ENCODE data around the gene KSR1.

The KSR1 gene

GRCh38 chr17:27548369-27548768, 92.1 kb downstream of the KSR1 start:
- no peak for TF ChIP-seq CTCF (IDR thresholded peaks at IDR 0.05; ENCODE audit: control insufficient read depth, extremely low read depth, insufficient read depth)
- H3K4me3 ChIP-seq (ENCODE audit: low read depth, low read length), result no peak overlapping the region
- no peak for DNase-seq (ENCODE audit: low read depth)

GRCh38 chr17:27549251-27549893, 93.1 kb downstream of the KSR1 start:
- TF ChIP-seq CTCF (IDR thresholded peaks at IDR 0.05; ENCODE audit: control insufficient read depth, extremely low read depth, insufficient read depth), result no peak
- no peak for DNase-seq (ENCODE audit: low read depth)
- no peak overlapping the region for H3K4me3 ChIP-seq (ENCODE audit: low read depth, low read length)

- H3K4me3 ChIP-seq (ENCODE audit: low read depth, low read length), result no peak overlapping the region
- no peak for TF ChIP-seq CTCF (IDR thresholded peaks at IDR 0.05; ENCODE audit: control insufficient read depth, extremely low read depth, insufficient read depth)
- no peak for DNase-seq (ENCODE audit: low read depth)
Measured at GRCh38 chr17:27550291-27550930, 94.2 kb downstream of the KSR1 start.

- DNase-seq (ENCODE audit: low read depth), result no peak
- H3K4me3 ChIP-seq (ENCODE audit: low read depth, low read length), result no peak overlapping the region
- no peak for TF ChIP-seq CTCF (IDR thresholded peaks at IDR 0.05; ENCODE audit: control insufficient read depth, extremely low read depth, insufficient read depth)
Measured at GRCh38 chr17:27550974-27551505, 94.8 kb downstream of the KSR1 start.

- H3K4me3 ChIP-seq (ENCODE audit: low read depth, low read length), result no peak overlapping the region
- no peak for DNase-seq (ENCODE audit: low read depth)
Measured at GRCh38 chr17:27551701-27552248, 95.5 kb downstream of the KSR1 start.

DNA sequence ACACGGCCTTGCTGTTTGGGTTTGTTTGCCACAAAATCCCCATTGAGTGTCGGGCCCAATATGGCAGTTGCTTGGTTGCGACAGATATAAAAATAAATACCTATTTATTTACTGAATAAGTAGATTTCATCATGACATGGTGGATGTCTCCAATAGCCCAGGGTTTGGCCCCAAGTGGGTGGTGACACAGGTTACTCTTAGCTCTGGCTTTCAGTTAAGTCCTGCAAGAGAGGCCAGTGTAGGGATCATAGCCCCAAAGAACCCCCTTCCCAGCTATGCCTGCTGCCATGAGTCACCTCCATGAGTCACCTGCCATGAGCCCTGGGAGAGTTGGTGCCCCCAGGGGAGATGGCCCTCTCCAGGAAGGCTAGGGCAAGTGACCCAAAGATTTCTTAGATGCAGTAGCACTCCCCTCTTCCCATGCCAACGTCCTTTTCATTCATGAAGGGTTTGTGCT, 96.1 kb downstream of the KSR1 start:
- DNase-seq (ENCODE audit: low read depth), result no peak
- no peak overlapping the region for H3K4me3 ChIP-seq (ENCODE audit: low read depth, low read length)
- TF ChIP-seq CTCF (IDR thresholded peaks at IDR 0.05; ENCODE audit: control insufficient read depth, extremely low read depth, insufficient read depth), result no peak

More at GRCh38 chr17:27551701-27552248, 95.5 kb downstream of the KSR1 start:
- TF ChIP-seq CTCF (IDR thresholded peaks at IDR 0.05; ENCODE audit: control insufficient read depth, extremely low read depth, insufficient read depth), result no peak
